ENCODE measurements around the gene CNIH2. TPM values are rescaled to one million over a fixed set of nuclear protein-coding genes. Genes with fewer than 3 reads are reported as not detected.

Gene CNIH2
- total RNA-seq, 6 experiments from 2014 or later: 0.73 to 1.9 (median 1.1) TPM

GRCh38 chr11:66329165-66329673, 51.2 kb downstream of the CNIH2 start:
- H3K4me1 Mint-ChIP-seq (ENCODE audit: low read depth): peaks cover 48% of the 10 kb centered on the region
- H3K9me3 Mint-ChIP-seq: no peaks in the 10 kb centered on the region
- H3K36me3 Mint-ChIP-seq (ENCODE audit: low read depth): peaks cover 5% of the 10 kb centered on the region
- peaks cover 14% of the 10 kb centered on the region for H3K27me3 Mint-ChIP-seq (ENCODE audit: insufficient read depth)
- peak overlapping the region; percentile 88 for H3K27ac Mint-ChIP-seq
- peak overlapping the region; percentile 42; the same call in 1 of the 2 replicates for H3K4me3 Mint-ChIP-seq
- DNase-seq: no peak
- TF ChIP-seq, protein P1, sequence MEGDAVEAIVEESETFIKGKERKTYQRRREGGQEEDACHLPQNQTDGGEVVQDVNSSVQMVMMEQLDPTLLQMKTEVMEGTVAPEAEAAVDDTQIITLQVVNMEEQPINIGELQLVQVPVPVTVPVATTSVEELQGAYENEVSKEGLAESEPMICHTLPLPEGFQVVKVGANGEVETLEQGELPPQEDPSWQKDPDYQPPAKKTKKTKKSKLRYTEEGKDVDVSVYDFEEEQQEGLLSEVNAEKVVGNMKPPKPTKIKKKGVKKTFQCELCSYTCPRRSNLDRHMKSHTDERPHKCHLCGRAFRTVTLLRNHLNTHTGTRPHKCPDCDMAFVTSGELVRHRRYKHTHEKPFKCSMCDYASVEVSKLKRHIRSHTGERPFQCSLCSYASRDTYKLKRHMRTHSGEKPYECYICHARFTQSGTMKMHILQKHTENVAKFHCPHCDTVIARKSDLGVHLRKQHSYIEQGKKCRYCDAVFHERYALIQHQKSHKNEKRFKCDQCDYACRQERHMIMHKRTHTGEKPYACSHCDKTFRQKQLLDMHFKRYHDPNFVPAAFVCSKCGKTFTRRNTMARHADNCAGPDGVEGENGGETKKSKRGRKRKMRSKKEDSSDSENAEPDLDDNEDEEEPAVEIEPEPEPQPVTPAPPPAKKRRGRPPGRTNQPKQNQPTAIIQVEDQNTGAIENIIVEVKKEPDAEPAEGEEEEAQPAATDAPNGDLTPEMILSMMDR (IDR thresholded peaks at IDR 0.05): no peak

- Mint-ChIP-seq H3K4me1 (ENCODE audit: low read depth) (peaks cover 31% of the 10 kb centered on the region), H3K27me3 (ENCODE audit: insufficient read depth) (peaks cover 15% of the 10 kb centered on the region), H3K9me3 (no peaks in the 10 kb centered on the region), H3K27ac (0 out of 2 replicates have a peak overlapping the region, but pooled peaks have one; percentile 26), H3K36me3 (ENCODE audit: low read depth) (peaks cover 12% of the 10 kb centered on the region), H3K4me3 (no peak overlapping the region)
- TF ChIP-seq, protein P1 (IDR thresholded peaks at IDR 0.05): peak; percentile 31; the same call in 1 of the 2 replicates
- DNase-seq: no peak
Measured at GRCh38 chr11:66330931-66331330, 53.0 kb downstream of the CNIH2 start.

DNA sequence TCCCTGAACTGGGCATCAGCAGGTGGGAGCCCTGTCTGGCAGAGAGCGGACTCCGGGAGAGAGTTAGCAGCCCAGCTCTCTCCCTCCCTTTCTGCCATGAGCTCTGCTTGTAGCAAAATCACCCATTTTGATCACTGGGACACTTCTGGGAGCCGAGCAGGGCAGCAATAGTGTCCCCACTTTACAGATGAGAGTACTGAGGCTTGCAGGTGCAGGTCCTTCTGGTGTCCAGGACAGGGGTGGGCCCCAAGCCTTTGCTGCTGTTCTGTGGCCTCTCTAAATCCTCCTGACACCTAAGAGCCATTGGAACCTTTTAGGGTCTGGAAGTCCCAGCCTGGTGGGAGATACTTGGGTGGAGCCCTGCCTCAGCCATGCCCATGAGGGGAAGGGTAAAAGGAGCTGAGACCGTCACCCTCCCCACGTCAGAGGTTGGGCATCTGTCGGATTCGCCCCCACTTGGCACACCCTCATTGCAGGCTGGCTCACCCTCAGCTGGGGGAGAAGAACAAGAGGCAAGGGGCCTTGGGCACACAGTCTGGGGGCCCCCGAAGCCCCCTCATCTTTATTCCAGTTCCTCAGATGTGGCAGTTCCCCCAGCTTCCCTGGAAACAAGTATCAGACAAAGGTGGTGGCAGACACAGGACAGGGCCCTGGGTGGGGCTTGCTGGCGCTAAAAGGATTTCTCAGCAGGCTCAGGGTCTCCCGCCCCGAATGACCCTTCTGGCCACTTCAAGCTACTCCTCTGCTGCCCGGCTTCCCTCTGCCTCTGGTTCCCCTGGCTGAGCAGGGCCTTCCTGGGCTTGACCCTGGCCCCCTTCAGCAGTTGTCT, 53.8 kb downstream of the CNIH2 start:
- DNase-seq: no peak
- TF ChIP-seq, protein P1 (IDR thresholded peaks at IDR 0.05): no peak
- H3K4me1 Mint-ChIP-seq (ENCODE audit: low read depth): peaks cover 29% of the 10 kb centered on the region
- peaks cover 12% of the 10 kb centered on the region for H3K36me3 Mint-ChIP-seq (ENCODE audit: low read depth)
- 0 out of 2 replicates have a peak overlapping the region, but pooled peaks have one; percentile 45 for H3K27ac Mint-ChIP-seq
- H3K9me3 Mint-ChIP-seq: no peaks in the 10 kb centered on the region
- H3K4me3 Mint-ChIP-seq: no peak overlapping the region
- peaks cover 20% of the 10 kb centered on the region for H3K27me3 Mint-ChIP-seq (ENCODE audit: insufficient read depth)

- H3K36me3 Mint-ChIP-seq (ENCODE audit: low read depth): peaks cover 12% of the 10 kb centered on the region
- TF ChIP-seq, protein P1 (IDR thresholded peaks at IDR 0.05): no peak
- H3K27ac Mint-ChIP-seq: peak overlapping the region; percentile 45; the same call in 1 of the 2 replicates
- H3K9me3 Mint-ChIP-seq: no peaks in the 10 kb centered on the region
- peaks cover 25% of the 10 kb centered on the region for H3K27me3 Mint-ChIP-seq (ENCODE audit: insufficient read depth)
- no peak overlapping the region for H3K4me3 Mint-ChIP-seq
- DNase-seq: no peak
- peaks cover 31% of the 10 kb centered on the region for H3K4me1 Mint-ChIP-seq (ENCODE audit: low read depth)
Measured at GRCh38 chr11:66332371-66333219, 54.6 kb downstream of the CNIH2 start.

GRCh38 chr11:66333220-66333877, 55.4 kb downstream of the CNIH2 start:
- Mint-ChIP-seq H3K4me3 (no peak overlapping the region), H3K4me1 (ENCODE audit: low read depth) (peaks cover 29% of the 10 kb centered on the region), H3K27me3 (ENCODE audit: insufficient read depth) (peaks cover 27% of the 10 kb centered on the region), H3K27ac (no peak overlapping the region), H3K36me3 (ENCODE audit: low read depth) (peaks cover 12% of the 10 kb centered on the region), H3K9me3 (no peaks in the 10 kb centered on the region)
- DNase-seq: no peak
- TF ChIP-seq, protein P1 (IDR thresholded peaks at IDR 0.05): no peak

All from HFFc6 (cell line).